GM18951 (cell line): Measurements from ENCODE around the gene TRPM7.

Source experiments
- POLR2A ChIP-seq: IDR thresholded peaks from 4 replicates; pipeline ENCODE4 v1.6.1; 2011; ENCODE audit warnings: mild to moderate bottlenecking; ENCODE audit not compliant: insufficient read length, insufficient read depth; ENCODE audit errors: extremely low read depth
- in situ Hi-C: fragments of 300-500 bp; cut with MboI; formaldehyde crosslinking; loops from one replicate; pipeline ENCODE4 v1.12.0; 2022; ENCODE audit warnings: low sequenced_read_pairs, mixed read lengths, inconsistent platforms; ENCODE audit not compliant: unreplicated experiment

Gene TRPM7

DNA sequence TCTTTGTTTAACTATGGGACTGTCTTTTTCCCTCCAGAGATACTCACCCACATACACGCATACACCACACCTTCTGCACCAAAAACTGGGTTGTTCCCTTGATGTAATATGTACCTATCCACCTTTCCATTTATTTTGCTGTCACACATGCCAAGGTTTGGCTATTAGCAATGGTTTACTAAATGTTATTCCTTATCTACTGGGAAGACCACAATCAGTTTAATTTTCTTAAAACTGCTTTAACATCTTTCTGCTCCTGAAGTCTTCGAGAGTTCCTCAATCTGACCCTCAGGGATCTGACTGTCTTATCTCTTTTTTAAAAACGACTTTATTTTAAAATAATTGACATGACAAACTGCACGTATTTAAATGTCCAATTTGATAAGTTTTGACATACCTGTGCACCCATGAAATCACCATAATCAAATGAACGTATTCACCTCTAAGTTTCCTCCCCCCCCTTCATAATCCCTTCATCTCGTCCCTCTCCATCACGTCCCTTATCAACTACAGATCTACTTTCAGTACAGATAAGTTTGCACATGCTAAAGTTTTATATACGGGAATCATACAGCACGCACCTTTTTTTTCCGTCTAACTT lies 805 bp upstream of the TRPM7 start:
- in situ Hi-C loops = loop anchor here (10.0 kb wide), 1 partner anchor 217 kb away; the partner anchor contains the start of gene AP4E1
- no peak for TF ChIP-seq POLR2A

DNA sequence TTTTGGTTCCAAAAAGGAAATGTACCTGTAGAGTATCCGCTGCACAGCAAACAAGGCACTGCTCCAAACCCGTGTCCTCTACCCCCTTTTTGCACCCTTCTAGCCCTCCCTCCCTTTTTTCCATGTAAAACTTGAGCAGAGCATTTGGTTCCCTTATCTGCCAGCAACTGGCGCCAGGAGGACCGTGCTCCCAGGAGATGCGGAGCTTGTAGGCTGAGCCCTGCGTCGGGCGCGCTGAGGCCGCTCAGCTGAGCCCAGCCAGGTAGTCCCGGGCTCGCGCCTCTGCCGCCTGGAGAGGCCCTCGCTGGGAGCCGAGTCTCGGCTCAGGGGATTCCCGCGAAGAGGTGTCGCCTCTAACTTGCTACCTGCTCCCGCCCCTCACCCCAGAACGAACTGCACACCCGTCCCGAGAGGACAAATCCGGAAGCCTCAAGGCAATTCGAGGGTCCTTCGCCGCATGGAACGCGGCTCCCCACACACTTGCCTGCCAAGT lies 575 bp downstream of the TRPM7 start:
- no peak for TF ChIP-seq POLR2A
- in situ Hi-C loops = loop anchor here (10.0 kb wide), 1 partner anchor 219 kb away; the partner anchor contains the start of gene AP4E1

DNA sequence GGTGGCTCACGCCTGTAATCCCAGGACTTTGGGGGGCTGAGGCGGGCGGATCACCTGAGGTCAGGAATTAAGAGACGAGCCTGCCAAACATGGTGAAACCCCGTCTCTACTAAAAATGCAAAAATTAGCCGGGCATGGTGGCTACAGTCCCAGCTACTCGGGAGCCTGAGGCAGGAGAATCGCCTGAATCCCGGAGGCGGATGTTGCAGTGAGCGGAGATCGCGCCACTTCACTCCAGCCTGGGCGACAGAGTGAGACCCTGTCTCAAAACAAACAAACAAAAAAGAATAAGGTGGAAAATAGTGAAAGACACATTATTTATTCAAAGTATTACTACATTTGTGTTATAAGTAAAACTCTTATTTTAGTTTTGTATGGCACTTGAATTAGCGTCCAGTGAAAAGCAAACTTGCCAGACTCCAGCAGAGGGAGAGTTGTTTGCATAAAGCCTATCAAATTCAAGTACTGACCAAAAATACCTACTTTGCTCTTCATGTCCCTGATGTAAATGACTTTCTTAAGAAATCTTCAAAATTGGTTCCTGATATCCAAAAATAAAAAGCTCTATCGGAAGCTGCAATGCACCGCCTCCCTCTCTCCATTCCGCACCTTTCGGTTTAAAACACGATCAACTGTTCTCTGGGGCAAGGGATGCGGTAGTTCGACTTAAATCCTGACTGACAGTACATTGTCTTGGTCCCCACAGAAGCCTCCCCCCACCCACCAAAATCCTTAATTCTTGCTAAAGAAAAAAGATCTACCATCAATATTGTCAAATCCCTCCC lies 1.2 kb downstream of the TRPM7 start:
- in situ Hi-C loops = loop anchor here (10.0 kb wide), 1 partner anchor 219 kb away; the partner anchor contains the start of gene AP4E1

DNA sequence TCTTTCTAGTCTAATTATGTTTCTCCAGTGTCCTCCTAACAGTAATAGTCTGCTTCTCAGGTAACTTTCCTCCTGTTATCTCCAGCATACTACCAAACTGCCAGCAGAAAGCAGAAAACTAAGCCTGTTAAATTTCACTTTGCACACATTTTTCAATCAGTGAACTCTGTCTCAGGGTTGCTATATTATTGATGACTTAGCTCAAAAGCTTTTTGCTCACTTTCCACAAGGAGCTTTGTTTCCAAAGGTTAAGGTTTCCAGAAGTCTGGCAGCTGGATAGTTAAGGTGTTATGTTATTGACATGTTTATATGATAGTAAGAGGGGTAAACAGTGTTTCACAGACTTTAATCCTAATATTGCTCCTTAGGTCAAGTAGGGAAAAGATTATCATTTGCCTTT lies 5.1 kb downstream of the TRPM7 start:
- in situ Hi-C loops = loop anchor here (10.0 kb wide), 1 partner anchor 223 kb away; the partner anchor contains the start of gene AP4E1
- TF ChIP-seq POLR2A = no peak

More for the DNA sequence above, 1.2 kb downstream of the TRPM7 start:
- no peak for TF ChIP-seq POLR2A

DNA sequence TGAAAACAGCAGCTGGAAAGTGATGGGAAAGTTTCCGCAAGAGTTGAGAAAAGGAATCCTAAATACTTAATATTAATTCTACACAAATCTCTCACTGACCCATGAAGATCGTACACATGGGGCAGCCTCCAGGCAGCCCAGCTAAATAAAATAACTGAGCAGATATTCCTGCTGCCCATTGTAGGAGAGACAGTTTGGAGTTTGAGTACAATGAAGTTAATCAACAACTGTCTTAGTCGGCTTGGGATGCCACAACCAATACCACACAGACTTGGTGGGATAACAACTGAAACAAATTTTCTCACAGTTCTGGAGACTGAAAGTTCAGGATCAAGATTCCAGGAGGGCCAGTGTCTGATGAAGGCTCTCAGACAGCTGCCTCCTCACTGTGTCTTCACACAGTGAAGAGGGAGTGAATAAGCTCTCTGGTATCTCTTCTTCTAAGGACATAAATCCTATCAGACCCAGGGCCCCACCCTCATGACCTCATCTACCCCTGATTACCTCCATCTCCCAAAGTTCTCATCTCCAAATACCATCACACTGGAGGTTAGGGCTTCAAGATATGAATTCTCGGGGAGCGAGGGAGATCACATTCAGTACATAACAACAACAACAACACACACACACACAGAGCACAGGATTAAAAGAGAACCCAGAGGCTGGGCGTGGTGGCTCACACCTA lies 9.7 kb downstream of the TRPM7 start:
- in situ Hi-C loops = no loop called here

DNA sequence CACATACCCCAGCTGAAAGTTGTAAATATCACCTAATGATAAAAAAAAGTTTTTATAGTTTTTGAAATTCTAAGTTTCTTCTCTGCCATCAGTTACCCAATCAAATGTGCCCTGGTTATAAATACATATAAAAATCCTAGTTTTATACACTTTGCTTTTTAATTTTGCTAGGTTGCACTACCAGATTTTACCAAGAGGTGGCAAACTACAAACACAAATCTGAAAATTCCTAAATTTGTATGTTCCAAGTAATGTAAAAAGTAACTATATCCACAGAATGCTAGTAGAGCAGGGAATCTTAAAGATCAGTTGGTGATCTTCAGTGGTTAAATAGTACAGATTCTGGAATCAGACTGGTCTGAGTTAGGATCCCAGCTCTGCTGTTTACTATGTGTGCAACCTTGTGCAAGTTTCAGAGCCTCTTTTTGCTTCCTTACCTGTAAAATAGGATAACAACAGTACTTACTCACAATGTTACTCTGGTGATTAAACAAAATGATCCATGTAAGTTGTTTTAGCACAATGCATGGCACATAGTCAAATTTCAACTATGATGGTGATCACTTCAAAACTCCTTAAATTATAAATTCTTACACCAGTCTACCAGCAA lies 11.0 kb downstream of the TRPM7 start:
- TF ChIP-seq POLR2A = no peak
- in situ Hi-C loops = no loop called here

More for the DNA sequence above, 9.7 kb downstream of the TRPM7 start:
- TF ChIP-seq POLR2A = no peak

DNA sequence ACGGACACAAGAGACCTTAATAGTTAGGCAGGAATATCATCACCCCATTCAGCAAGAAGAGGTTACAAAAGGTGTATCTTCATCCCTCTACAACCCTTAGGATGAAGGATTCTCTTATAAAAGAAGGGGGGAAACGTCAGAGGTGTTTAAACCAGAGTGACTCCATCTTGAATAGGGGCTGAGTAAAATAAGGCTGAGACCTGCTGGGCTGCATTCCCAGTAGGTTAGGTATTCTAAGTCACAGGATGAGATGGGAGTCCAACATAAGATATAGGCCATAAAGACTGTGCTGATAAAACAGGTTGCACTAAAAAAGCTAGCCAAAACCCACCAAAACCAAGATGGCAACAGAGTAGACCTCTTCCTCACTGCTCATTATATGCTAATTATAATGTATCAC lies 16.5 kb downstream of the TRPM7 start:
- no peak for TF ChIP-seq POLR2A
- in situ Hi-C loops = no loop called here

DNA sequence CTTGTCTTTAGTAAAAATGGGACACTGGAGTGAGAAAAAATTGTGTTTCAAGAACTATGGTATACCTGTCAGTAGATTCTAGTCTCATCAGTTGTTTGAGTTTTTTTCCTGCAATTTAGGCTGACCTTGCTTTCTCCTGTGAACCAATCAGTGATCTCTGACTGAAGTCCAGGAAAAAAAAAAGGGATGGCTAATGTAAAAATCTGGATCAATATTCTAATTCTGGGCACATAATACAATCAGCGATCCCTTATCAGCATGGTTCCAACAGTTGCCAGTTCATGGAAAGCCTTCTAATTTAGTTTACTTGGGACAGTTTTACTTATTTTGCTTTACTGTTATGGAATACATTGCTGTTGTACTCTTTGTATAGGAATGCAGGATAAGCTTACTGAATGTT lies 17.0 kb downstream of the TRPM7 start:
- TF ChIP-seq POLR2A = no peak
- in situ Hi-C loops = no loop called here

DNA sequence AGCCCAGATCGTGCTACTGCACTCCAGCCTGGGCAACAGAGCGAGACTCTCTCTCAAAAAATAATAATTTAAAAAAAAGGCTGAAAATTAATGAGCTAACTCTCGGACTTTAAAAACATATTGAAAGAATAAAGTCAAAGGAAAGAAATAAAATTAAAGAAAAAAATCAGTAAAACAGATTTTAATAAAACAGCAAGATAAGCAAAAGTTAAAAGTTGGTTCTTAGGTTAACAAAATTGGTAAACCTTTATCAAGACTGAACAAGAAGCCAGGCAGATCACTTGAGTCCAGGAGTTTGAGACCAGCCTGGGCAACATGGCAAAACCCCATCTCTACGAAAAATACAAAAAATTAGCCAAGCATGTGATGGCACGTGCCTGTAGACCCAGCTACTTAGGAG lies 20.7 kb downstream of the TRPM7 start:
- in situ Hi-C loops = no loop called here
- no peak for TF ChIP-seq POLR2A

DNA sequence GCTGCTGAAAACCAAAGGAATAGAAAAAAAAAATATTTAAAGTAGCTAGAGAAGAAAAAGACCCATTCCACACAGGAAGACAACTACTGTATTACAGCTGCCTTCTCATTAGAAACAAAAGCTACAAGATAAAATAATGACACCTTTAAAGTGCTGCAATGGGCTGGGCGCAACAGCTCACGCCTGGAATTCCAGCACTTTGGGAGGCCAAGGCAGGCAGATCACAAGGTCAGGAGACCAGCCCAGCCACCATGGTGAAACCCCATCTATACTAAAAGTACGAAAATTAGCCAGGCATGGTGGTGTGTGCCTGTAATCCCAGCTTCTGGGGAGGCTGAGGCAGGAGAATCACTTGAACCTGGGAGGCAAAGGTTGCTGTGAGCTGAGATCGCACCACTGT lies 31.0 kb downstream of the TRPM7 start:
- in situ Hi-C loops = no loop called here
- TF ChIP-seq POLR2A = no peak

DNA sequence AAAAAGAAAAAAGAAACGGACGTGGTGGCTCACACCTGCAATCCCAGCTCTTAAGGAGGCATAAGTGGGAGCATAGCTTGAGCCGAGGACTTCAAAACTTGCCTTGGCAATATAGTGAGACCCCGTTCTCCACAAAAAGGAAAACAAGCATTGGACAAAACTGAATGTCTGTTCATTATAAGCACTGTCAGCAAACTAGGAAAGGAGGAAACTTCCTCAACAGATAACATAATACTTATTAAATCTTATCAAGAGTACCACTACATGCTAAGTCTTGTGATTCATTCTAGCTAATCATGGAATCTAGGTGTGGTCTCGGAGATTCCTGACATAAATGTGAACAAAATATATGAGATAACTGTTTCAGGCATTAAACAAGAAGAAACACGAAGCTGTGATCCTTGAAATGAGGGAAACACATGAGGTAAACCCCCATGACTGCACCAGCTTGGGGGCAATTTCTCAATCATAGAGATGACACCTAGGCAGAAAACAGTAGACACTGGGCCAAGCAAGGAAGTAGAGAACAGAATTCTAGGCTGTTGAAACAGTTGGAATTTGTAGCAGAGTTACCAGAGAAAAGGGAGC lies 33.3 kb downstream of the TRPM7 start:
- in situ Hi-C loops = no loop called here
- no peak for TF ChIP-seq POLR2A

DNA sequence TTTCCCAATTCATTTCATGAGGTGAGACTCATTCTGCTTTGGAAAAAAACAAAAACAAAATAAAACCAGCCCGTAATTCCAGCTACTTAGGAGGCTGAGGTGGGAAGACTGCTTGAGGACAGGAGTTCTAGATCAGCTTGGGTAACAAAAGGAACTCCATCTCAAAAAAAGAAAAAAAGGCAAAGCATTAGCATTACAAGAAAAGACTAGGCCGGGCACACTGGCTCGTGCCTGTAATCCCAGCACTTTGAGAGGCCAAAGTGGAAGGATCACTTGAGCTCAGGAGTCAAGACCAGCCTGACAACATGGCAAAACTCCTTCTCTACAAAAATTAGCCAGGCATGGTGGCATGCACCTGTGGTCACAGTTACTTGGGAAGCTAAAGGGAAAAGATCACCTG lies 33.9 kb downstream of the TRPM7 start:
- in situ Hi-C loops = no loop called here
- no peak for TF ChIP-seq POLR2A

DNA sequence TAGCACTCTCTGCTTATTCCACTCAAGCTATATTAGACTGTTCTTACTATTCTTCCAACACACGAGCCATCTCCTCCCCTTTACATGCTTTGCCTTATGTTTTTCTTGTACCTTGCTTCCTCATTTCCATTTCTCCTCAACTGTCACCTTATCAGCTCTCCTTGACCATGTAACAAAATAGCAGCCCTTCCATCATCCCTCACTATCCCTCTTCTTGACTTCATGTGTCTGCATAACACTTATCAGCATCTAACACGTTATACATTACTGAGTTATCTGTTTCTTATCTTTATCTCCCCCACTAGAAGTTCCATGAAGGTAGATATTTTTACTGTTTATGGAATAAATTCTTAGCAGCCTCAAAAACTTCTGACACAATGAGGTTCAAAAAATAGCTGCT lies 45.3 kb downstream of the TRPM7 start:
- no peak for TF ChIP-seq POLR2A
- in situ Hi-C loops = no loop called here

DNA sequence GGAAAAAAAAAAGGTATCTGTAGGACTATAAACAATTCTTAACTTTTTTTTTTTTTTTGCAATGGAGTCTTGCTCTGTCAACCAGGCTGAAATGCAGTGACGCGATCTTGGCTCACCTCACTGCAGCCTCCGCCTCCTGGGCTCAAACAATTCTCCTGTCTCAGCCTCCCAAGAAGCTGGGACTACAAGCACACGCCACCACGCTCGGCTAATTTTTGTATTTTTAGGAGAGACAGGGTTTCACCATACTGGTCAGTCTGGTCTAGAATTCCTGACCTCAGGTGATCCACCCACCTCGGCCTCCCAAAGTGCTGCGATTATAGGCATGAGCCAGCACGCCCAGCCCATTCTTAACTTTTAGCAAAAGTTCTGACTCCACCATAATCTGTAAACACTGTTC lies 50.5 kb downstream of the TRPM7 start:
- in situ Hi-C loops = no loop called here
- no peak for TF ChIP-seq POLR2A
